Neuronal stem cell (in vitro differentiated cells): ENCODE measurements around the gene GAK.

Source experiments
- DNase-seq: peaks from one replicate; pipeline ENCODE4 v3.0.0-alpha.2; 2013; ENCODE audit warnings: low spot score
- H2AFZ ChIP-seq: one replicate; pipeline ENCODE4 v1.6.1; 2013; ENCODE audit warnings: mild to moderate bottlenecking, low read length, inconsistent platforms
- H2AK5ac ChIP-seq: 2 replicates; pipeline ENCODE4 v1.6.1; 2013; ENCODE audit warnings: low read depth, mild to moderate bottlenecking, inconsistent platforms, low read length, moderate library complexity, mixed read lengths
- H2BK120ac ChIP-seq: 2 replicates; pipeline ENCODE4 v1.6.1; 2013; ENCODE audit warnings: low read depth, mild to moderate bottlenecking, inconsistent platforms, low read length, moderate library complexity, mixed read lengths
- H2BK12ac ChIP-seq: one replicate; pipeline ENCODE4 v1.6.1; 2013; ENCODE audit warnings: low read length, inconsistent platforms
- H2BK15ac ChIP-seq: 2 replicates; pipeline ENCODE4 v1.6.1; 2013; ENCODE audit warnings: mild to moderate bottlenecking, low read length, inconsistent platforms, mixed read lengths
- H2BK5ac ChIP-seq: one replicate; pipeline ENCODE4 v1.6.1; 2013; ENCODE audit warnings: inconsistent platforms, mild to moderate bottlenecking, low read length, moderate library complexity
- H3K14ac ChIP-seq: one replicate; pipeline ENCODE4 v1.6.1; 2013; ENCODE audit warnings: low read length, inconsistent platforms
- H3K18ac ChIP-seq: 2 replicates; pipeline ENCODE4 v1.6.1; 2013; ENCODE audit warnings: low read length, inconsistent platforms
- H3K23ac ChIP-seq: 2 replicates; pipeline ENCODE4 v1.6.1; 2013; ENCODE audit warnings: low read depth, mild to moderate bottlenecking, mixed read lengths, low read length, inconsistent platforms; ENCODE audit not compliant: poor library complexity
- H3K27ac ChIP-seq: replicated peaks from 3 replicates; pipeline ENCODE4 v1.5.1; 2013; ENCODE audit warnings: low read length, inconsistent platforms
- H3K27me3 ChIP-seq, 3 experiments: 2 replicates each; pipeline ENCODE4 v1.6.1; 2013; ENCODE audit warnings: low read length in 3 of 3, mild to moderate bottlenecking in 2 of 3, inconsistent platforms in 1 of 3, low read depth in 1 of 3, mixed read lengths in 1 of 3, moderate library complexity in 1 of 3; ENCODE audit not compliant: control insufficient read depth in 3 of 3, insufficient read depth in 3 of 3
- H3K36me3 ChIP-seq, 2 donors: replicated peaks in 1 of 2; 2 replicates each; pipeline ENCODE4 v1.6.1; 2013; ENCODE audit warnings: low read length in 2 of 2; ENCODE audit not compliant: control insufficient read depth in 2 of 2, insufficient read depth in 2 of 2
- H3K4ac ChIP-seq: 2 replicates; pipeline ENCODE4 v1.6.1; 2013; ENCODE audit warnings: inconsistent platforms, mild to moderate bottlenecking, low read length, moderate library complexity
- H3K4me1 ChIP-seq, 2 donors: 1 replicate in 1 of 2; 2 replicates in 1 of 2; pipeline ENCODE4 v1.6.1; 2013; ENCODE audit warnings: low read length in 2 of 2, low read depth in 1 of 2; ENCODE audit not compliant: control insufficient read depth in 2 of 2, insufficient read depth in 1 of 2
- H3K4me2 ChIP-seq: one replicate; pipeline ENCODE4 v1.6.1; 2013; ENCODE audit warnings: mild to moderate bottlenecking, low read length, inconsistent platforms; ENCODE audit not compliant: insufficient read depth, poor library complexity, severe bottlenecking
- H3K4me3 ChIP-seq, 2 donors: 2 replicates each; pipeline ENCODE4 v1.5.1; 2013; ENCODE audit warnings: low read length in 2 of 2, mild to moderate bottlenecking in 2 of 2, inconsistent platforms in 1 of 2, moderate library complexity in 1 of 2
- H3K79me1 ChIP-seq: one replicate; pipeline ENCODE4 v1.6.1; 2013; ENCODE audit warnings: low read depth, mild to moderate bottlenecking, inconsistent platforms, low read length, moderate library complexity
- H3K9ac ChIP-seq: one replicate; pipeline ENCODE4 v1.6.1; 2013; ENCODE audit warnings: mild to moderate bottlenecking, low read depth, low read length, inconsistent platforms; ENCODE audit not compliant: poor library complexity
- H3K9me3 ChIP-seq, 2 donors: replicated peaks in 1 of 2; 2 replicates each; pipeline versions ENCODE3 to v1.6.1; 2013; ENCODE audit warnings: low read length in 2 of 2, mild to moderate bottlenecking in 2 of 2, inconsistent platforms in 1 of 2, low read depth in 1 of 2, mixed read lengths in 1 of 2, moderate library complexity in 1 of 2; ENCODE audit not compliant: control insufficient read depth in 2 of 2, insufficient read depth in 1 of 2
- H4K8ac ChIP-seq: one replicate; pipeline ENCODE4 v1.6.1; 2013; ENCODE audit warnings: low read depth, mild to moderate bottlenecking, inconsistent platforms, low read length, moderate library complexity
- H4K91ac ChIP-seq: one replicate; pipeline ENCODE4 v1.6.1; 2013; ENCODE audit warnings: low read length, low read depth, mild to moderate bottlenecking, inconsistent platforms; ENCODE audit not compliant: poor library complexity
- WGBS, 2 donors: extraction: QIAGEN DNeasy Blood & Tissue Kit; methylation state at CpG; one replicate each; pipeline ENCODE4 v1.1.7; 2013; ENCODE audit warnings: missing lambda C conversion rate in 2 of 2, mixed read lengths in 1 of 2; ENCODE audit not compliant: insufficient read length in 2 of 2, insufficient replicate concordance in 1 of 2; ENCODE audit errors: extremely low coverage in 2 of 2; 5-methylcytosine and 5-hydroxymethylcytosine counted together

The GAK gene

DNA sequence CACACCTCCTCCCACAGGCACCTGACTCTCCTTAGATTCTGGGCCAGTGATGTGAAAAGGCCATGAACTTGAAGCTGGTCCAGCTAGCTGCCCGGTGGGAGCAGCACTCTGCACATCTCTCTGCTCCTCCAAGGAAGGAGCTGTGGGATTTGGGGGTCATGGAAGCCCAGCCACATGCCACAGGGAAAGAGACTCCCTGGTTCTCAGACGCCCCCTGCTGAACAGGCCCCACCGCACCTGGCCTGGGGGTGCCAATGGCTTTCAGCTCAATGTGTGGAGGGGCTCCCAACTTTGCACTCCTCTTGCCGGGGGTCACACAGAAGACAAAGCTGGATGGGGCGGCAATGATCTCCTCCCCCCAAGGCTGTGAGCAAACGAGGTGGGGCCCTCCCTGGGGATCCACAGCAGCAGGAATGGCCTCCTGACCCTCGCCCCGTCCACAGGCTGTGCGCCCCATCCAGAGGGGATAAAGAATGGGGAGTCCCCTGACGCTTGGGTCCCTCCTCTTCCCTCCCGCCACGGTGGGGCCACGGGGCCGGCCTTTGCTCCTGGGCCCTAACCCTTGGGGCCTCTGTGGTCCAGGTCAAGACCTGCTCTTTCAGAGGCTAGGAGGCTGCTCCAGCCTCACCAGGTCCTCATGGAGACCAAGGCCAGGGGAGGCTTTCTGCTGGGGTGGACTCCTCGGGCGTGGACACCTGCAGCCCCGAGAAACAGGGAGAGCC lies 51.3 kb downstream of the GAK start:
- H3K36me3 ChIP-seq, result peaks cover 38 to 94% of the 10 kb centered on the region in 2 donors
- H3K14ac ChIP-seq, result no peak overlapping the region
- DNase-seq, result no peak
- H2BK15ac ChIP-seq, result no peak overlapping the region
- H3K9me3 ChIP-seq, result no peaks in the 10 kb centered on the region
- H2BK120ac ChIP-seq, result no peak overlapping the region
- H3K79me1 ChIP-seq, result peaks cover 7% of the 10 kb centered on the region
- H3K4me1 ChIP-seq, result no peaks in the 10 kb centered on the region
- no peak overlapping the region for H4K8ac ChIP-seq
- no peak overlapping the region for H2AK5ac ChIP-seq
- no peak overlapping the region for H3K4ac ChIP-seq
- no peak overlapping the region for H2BK12ac ChIP-seq
- no peak overlapping the region for H3K4me3 ChIP-seq
- H2BK5ac ChIP-seq, result peak overlapping the region; percentile 24
- no CpG with 5 or more reads among the region's 17 CpGs for WGBS, 2 donors
- H3K27me3 ChIP-seq, result no peaks in the 10 kb centered on the region
- no peak overlapping the region for H2AFZ ChIP-seq
- H3K18ac ChIP-seq, result no peak overlapping the region
- H3K27ac ChIP-seq, result no peak overlapping the region
- H3K9ac ChIP-seq, result no peak overlapping the region
- H3K4me2 ChIP-seq, result no peak overlapping the region
- peak overlapping the region; percentile 65 for H3K23ac ChIP-seq
- no peak overlapping the region for H4K91ac ChIP-seq

DNA sequence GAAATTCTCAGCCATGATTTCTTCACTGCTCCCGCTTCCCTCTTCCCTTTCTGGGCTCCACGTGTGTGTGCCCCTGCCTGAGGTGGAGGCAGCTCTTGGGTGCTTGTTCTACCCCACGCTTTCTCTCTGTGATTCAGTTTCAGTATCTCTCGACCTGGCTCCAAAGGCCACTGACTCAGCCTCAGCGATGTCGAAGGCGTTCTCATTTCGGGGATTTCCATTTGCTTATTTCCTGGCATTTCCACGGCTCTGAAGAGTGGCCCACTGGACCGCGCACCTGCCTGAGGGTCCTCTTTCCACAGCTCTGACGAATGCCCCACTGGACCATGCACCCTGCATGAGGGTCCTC lies 52.4 kb downstream of the GAK start:
- no peak overlapping the region for H2BK12ac ChIP-seq
- no peak overlapping the region for H3K4me3 ChIP-seq
- no peak overlapping the region for H2BK120ac ChIP-seq
- H3K27ac ChIP-seq, result no peak overlapping the region
- H3K79me1 ChIP-seq, result peaks cover 5% of the 10 kb centered on the region
- H2AFZ ChIP-seq, result no peak overlapping the region
- H3K23ac ChIP-seq, result no peak overlapping the region
- H3K4me2 ChIP-seq, result no peak overlapping the region
- no peak overlapping the region for H2BK15ac ChIP-seq
- H3K4ac ChIP-seq, result no peak overlapping the region
- no peaks in the 10 kb centered on the region for H3K4me1 ChIP-seq
- no peak overlapping the region for H2BK5ac ChIP-seq
- WGBS, 2 donors, result no CpG with 5 or more reads among the region's 12 CpGs
- no peak overlapping the region for H3K18ac ChIP-seq
- H4K8ac ChIP-seq, result no peak overlapping the region
- no peaks in the 10 kb centered on the region for H3K27me3 ChIP-seq
- no peak overlapping the region for H3K14ac ChIP-seq
- no peak overlapping the region for H2AK5ac ChIP-seq
- peaks cover 37 to 96% of the 10 kb centered on the region in 2 donors for H3K36me3 ChIP-seq
- H3K9me3 ChIP-seq, result no peaks in the 10 kb centered on the region
- DNase-seq, result no peak
- H4K91ac ChIP-seq, result no peak overlapping the region
- no peak overlapping the region for H3K9ac ChIP-seq

DNA sequence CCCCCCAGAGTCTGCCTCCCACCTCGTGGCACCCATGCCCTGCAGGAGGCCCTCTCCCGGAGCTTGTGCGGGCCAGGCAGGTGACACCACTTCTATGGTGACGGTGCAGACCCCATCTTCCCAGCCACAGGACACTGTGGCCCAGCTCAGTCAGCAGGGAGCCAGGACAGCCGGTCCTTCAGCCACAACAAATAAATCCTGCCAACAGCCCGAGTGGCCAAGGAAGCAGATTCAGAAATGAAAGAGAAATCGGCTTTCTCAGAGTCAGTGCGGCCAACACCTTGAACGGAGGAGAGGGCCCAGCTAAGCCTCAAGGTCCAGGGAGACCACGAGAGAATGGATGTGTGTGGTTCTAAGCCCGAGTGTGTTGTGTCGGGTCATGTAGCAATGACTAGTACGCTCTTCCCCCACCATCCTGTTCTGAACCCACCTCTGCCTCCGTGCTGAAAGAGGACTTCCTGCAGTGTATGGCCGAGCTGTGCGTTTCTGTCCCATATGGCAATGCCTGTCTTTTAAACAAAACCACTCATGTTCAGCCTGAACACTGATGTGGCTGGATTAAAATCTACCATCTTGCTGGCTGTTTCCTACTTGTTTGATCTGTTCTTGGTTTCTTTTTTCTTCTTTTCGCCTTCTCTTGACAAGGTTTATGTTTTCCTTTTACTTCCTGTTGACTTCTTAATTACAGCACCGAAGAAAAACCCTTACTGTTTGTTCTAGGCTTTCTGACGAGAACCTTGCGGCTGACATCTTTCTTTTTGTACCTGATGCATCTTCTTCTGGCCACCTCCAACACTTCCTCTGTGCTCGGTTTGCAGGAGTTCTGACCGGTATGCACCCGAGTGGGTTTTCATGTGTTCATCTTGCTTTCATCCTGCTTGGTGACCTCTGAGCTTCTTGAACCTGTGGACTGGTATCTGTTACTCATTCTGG lies 53.1 kb downstream of the GAK start:
- H3K4ac ChIP-seq, result no peak overlapping the region
- no peak overlapping the region for H4K8ac ChIP-seq
- H3K27ac ChIP-seq, result no peak overlapping the region
- no peak overlapping the region for H3K4me2 ChIP-seq
- no peak overlapping the region for H2AFZ ChIP-seq
- peaks cover 37 to 96% of the 10 kb centered on the region in 2 donors for H3K36me3 ChIP-seq
- no peak for DNase-seq
- H3K9me3 ChIP-seq, result no peaks in the 10 kb centered on the region
- H2BK15ac ChIP-seq, result no peak overlapping the region
- no peaks in the 10 kb centered on the region for H3K27me3 ChIP-seq
- no peak overlapping the region for H2AK5ac ChIP-seq
- H3K18ac ChIP-seq, result no peak overlapping the region
- no peak overlapping the region for H3K9ac ChIP-seq
- no peak overlapping the region for H2BK5ac ChIP-seq
- H3K79me1 ChIP-seq, result peaks cover 5% of the 10 kb centered on the region
- H2BK120ac ChIP-seq, result no peak overlapping the region
- H3K23ac ChIP-seq, result no peak overlapping the region
- no peak overlapping the region for H4K91ac ChIP-seq
- peak overlapping the region in 1 of 2 donors; percentile 38 for H3K4me3 ChIP-seq
- H3K14ac ChIP-seq, result no peak overlapping the region
- H3K4me1 ChIP-seq, result no peaks in the 10 kb centered on the region
- no CpG with 5 or more reads among the region's 23 CpGs for WGBS, 2 donors
- no peak overlapping the region for H2BK12ac ChIP-seq

DNA sequence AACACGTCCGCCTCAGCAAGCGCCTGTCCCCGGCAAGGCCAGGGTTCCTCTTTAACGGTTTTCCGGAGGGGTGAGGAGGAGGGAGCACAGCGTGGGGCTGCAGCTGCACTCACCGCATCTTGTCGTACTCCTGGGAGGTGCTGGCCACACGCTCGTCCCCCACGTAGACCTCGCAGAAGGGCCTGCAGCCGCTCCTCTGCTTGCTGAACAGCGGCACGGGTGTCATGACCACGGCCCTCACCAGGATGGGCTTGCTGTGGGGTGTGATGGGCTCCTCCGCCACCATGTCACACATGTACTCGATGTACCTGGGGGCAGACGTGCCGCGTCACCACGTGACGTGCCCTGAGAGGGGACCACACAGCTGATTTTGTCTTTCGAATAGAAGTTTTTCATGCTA lies 54.6 kb downstream of the GAK start:
- no peak overlapping the region for H3K4ac ChIP-seq
- no CpG with 5 or more reads among the region's 25 CpGs for WGBS, 2 donors

More for the DNA sequence above, 54.6 kb downstream of the GAK start:
- Histone ChIP-seq H2BK5ac (no peak overlapping the region), H3K79me1 (peaks cover 5% of the 10 kb centered on the region), H2AK5ac (no peak overlapping the region), H3K14ac (no peak overlapping the region), H3K9ac (no peak overlapping the region), H3K18ac (no peak overlapping the region), H4K91ac (no peak overlapping the region), H3K23ac (peak overlapping the region; percentile 22), H2BK15ac (no peak overlapping the region), H2AFZ (no peak overlapping the region), H3K9me3 (no peaks in the 10 kb centered on the region), H3K36me3 (peaks cover 31 to 97% of the 10 kb centered on the region in 2 donors), H3K27ac (no peak overlapping the region), H3K4me2 (no peak overlapping the region), H3K4me1 (no peaks in the 10 kb centered on the region), H3K27me3 (no peaks in the 10 kb centered on the region), H4K8ac (no peak overlapping the region), H2BK12ac (no peak overlapping the region), H2BK120ac (no peak overlapping the region), H3K4me3 (no peak overlapping the region)
- DNase-seq, result no peak
